ENCODE results near the gene LMF1.
"Not testable (repeated sequence)": the region's sequence is repeated elsewhere in the genome, so short reads cannot be mapped to it uniquely, and the experiment has no call there.

LMF1 gene

DNA sequence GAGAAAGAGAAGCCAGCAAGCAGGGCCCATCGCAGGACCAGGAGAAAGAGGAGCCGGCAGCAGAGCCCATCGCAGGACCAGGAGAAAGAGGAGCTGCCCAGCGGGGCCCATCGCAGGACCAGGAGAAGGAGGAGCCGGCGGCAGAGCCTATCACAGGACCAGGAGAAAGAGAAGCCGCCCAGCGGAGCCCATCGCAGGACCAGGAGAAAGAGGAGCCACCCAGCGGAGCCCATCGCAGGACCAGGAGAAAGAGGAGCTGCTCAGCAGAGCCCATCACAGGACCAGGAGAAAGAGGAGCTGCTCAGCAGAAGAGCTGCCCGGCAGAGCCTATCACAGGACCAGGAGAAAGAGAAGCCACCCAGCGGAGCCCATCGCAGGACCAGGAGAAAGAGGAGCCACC is 88.1 kb downstream of the LMF1 start:
- H3K27ac ChIP-seq (ENCODE audit: low read depth, low read length); H3K4me1 ChIP-seq (ENCODE audit: control insufficient read depth in 5 of 5, insufficient read depth in 5 of 5, low read length in 5 of 5); H3K4me3 ChIP-seq (ENCODE audit: low read depth in 1 of 5, low read length in 5 of 5); H3K9ac ChIP-seq (ENCODE audit: low read length in 5 of 5); H3K27me3 ChIP-seq (ENCODE audit: control insufficient read depth in 5 of 5, insufficient read depth in 4 of 5, low read length in 5 of 5): not testable (repeated sequence)
- peaks cover 8 to 22% (median 16%) of the 10 kb centered on the region in 5 donors for H3K9me3 ChIP-seq (ENCODE audit: control insufficient read depth in 5 of 5, low read length in 5 of 5)
- H3K36me3 ChIP-seq (ENCODE audit: control insufficient read depth in 5 of 5, insufficient read depth in 5 of 5, low read length in 5 of 5), result peaks cover 3 to 29% (median 9%) of the 10 kb centered on the region in 5 donors

DNA sequence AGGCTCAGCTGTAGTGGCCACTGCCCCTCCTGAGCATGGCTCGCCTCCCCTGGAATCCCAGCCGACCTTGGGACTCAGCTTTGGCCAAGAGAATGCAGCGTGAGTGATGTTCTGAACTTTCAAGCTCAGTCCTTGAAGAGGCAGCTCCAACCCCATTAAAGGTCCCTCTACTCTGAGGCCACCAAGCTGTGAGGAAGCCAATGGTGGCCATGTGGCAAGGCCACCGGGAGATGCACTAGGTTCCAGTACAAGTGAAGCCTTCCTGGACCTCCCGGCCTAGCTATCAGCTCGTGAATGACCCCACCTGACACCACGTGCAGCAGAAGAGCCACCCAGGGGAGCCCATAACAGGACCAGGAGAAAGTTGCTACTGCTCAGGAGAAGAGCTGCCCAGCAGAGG is 88.5 kb downstream of the LMF1 start:
- Histone ChIP-seq H3K4me1 (ENCODE audit: control insufficient read depth in 5 of 5, insufficient read depth in 5 of 5, low read length in 5 of 5) (peaks cover 0 to 4% (median 0%) of the 10 kb centered on the region in 5 donors), H3K9me3 (ENCODE audit: control insufficient read depth in 5 of 5, low read length in 5 of 5) (peaks cover 8 to 22% (median 16%) of the 10 kb centered on the region in 5 donors), H3K9ac (ENCODE audit: low read length in 5 of 5) (no peak overlapping the region), H3K27ac (ENCODE audit: low read depth, low read length) (no peak overlapping the region), H3K4me3 (ENCODE audit: low read depth in 1 of 5, low read length in 5 of 5) (no peak overlapping the region), H3K27me3 (ENCODE audit: control insufficient read depth in 5 of 5, insufficient read depth in 4 of 5, low read length in 5 of 5) (no peaks in the 10 kb centered on the region), H3K36me3 (ENCODE audit: control insufficient read depth in 5 of 5, insufficient read depth in 5 of 5, low read length in 5 of 5) (peaks cover 3 to 29% (median 9%) of the 10 kb centered on the region in 5 donors)

- Histone ChIP-seq H3K36me3 (ENCODE audit: control insufficient read depth in 5 of 5, insufficient read depth in 5 of 5, low read length in 5 of 5) (peaks cover 3 to 31% (median 9%) of the 10 kb centered on the region in 5 donors), H3K4me1 (ENCODE audit: control insufficient read depth in 5 of 5, insufficient read depth in 5 of 5, low read length in 5 of 5) (no peaks in the 10 kb centered on the region), H3K27me3 (ENCODE audit: control insufficient read depth in 5 of 5, insufficient read depth in 4 of 5, low read length in 5 of 5) (no peaks in the 10 kb centered on the region), H3K27ac (ENCODE audit: low read depth, low read length) (no peak overlapping the region), H3K4me3 (ENCODE audit: low read depth in 1 of 5, low read length in 5 of 5) (no peak overlapping the region), H3K9me3 (ENCODE audit: control insufficient read depth in 5 of 5, low read length in 5 of 5) (peaks cover 8 to 22% (median 16%) of the 10 kb centered on the region in 5 donors), H3K9ac (ENCODE audit: low read length in 5 of 5) (no peak overlapping the region)
These were observed 89.3 kb downstream of the LMF1 start for GRCh38 chr16:881219-882097.

DNA sequence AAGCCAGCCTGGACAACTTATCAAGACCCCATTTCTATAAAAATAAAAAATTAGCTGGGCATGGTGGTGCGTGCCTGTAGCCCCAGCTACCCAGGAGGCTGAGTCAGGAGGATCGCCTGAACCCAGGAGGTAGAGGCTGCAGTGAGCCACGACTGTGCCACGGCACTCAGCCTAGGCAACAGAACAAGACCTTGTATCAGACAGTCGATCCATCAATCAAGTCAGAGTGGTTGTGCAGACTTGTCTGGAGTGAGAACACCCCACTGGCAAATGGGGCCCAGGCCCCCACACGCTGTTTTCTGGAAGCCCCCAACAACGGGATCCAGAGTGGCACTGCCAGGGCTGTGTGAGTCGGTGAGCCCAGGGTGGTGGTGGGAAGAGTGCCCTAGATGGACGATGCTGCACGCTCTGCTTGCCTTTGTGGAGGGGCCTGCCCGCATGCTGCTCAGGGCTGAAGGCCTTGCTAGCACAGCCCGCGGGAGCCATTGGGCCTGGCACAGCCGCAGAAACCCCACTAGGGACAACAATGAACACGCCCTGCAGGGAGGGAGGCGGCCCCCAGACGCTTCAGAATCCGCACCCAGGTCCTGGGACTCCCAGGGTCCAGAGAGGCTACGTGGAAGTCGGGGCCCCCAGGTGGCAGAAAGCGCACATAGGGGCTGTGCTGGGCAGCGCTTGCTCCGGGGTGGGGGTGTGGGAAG is 90.2 kb downstream of the LMF1 start:
- H3K27me3 ChIP-seq (ENCODE audit: control insufficient read depth in 5 of 5, insufficient read depth in 4 of 5, low read length in 5 of 5), result no peaks in the 10 kb centered on the region
- H3K4me1 ChIP-seq (ENCODE audit: control insufficient read depth in 5 of 5, insufficient read depth in 5 of 5, low read length in 5 of 5), result no peaks in the 10 kb centered on the region
- H3K27ac ChIP-seq (ENCODE audit: low read depth, low read length), result no peak overlapping the region
- H3K4me3 ChIP-seq (ENCODE audit: low read depth in 1 of 5, low read length in 5 of 5), result no peak overlapping the region
- H3K9me3 ChIP-seq (ENCODE audit: control insufficient read depth in 5 of 5, low read length in 5 of 5), result peaks cover 8 to 20% (median 16%) of the 10 kb centered on the region in 5 donors
- H3K36me3 ChIP-seq (ENCODE audit: control insufficient read depth in 5 of 5, insufficient read depth in 5 of 5, low read length in 5 of 5), result peaks cover 9 to 39% (median 15%) of the 10 kb centered on the region in 5 donors
- no peak overlapping the region for H3K9ac ChIP-seq (ENCODE audit: low read length in 5 of 5)

- no peak overlapping the region for H3K9ac ChIP-seq (ENCODE audit: low read length in 5 of 5)
- peaks cover 5 to 16% (median 13%) of the 10 kb centered on the region in 5 donors for H3K9me3 ChIP-seq (ENCODE audit: control insufficient read depth in 5 of 5, low read length in 5 of 5)
- H3K36me3 ChIP-seq (ENCODE audit: control insufficient read depth in 5 of 5, insufficient read depth in 5 of 5, low read length in 5 of 5), result peaks cover 9 to 45% (median 15%) of the 10 kb centered on the region in 5 donors
- H3K27ac ChIP-seq (ENCODE audit: low read depth, low read length), result no peak overlapping the region
- no peaks in the 10 kb centered on the region for H3K4me1 ChIP-seq (ENCODE audit: control insufficient read depth in 5 of 5, insufficient read depth in 5 of 5, low read length in 5 of 5)
- H3K4me3 ChIP-seq (ENCODE audit: low read depth in 1 of 5, low read length in 5 of 5), result no peak overlapping the region
- H3K27me3 ChIP-seq (ENCODE audit: control insufficient read depth in 5 of 5, insufficient read depth in 4 of 5, low read length in 5 of 5), result no peaks in the 10 kb centered on the region
These were observed 90.8 kb downstream of the LMF1 start for GRCh38 chr16:879986-880385.

DNA sequence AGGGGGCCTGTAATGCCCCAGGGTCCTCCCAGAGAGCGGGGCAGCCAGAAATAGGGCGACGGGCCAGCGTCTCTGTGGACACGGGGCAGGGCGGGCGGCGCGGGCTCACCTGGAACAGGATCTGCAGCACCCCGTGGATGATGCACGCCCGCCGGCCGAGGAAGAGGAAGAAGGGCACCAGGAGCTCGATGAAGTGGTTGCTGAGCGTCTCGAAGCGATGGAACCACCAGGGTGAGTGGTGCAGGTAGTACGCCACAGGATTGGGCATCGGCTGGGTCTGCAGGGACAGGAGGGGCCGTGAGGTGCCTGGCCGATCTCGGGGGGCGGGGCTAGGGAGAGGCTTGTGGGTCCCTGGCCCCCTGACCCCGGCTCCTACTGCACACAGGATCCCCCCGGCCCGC is 91.3 kb downstream of the LMF1 start:
- H3K27ac ChIP-seq (ENCODE audit: low read depth, low read length), result no peak overlapping the region
- H3K36me3 ChIP-seq (ENCODE audit: control insufficient read depth in 5 of 5, insufficient read depth in 5 of 5, low read length in 5 of 5), result peaks cover 7 to 46% (median 17%) of the 10 kb centered on the region in 5 donors
- H3K4me3 ChIP-seq (ENCODE audit: low read depth in 1 of 5, low read length in 5 of 5), result no peak overlapping the region
- no peaks in the 10 kb centered on the region for H3K27me3 ChIP-seq (ENCODE audit: control insufficient read depth in 5 of 5, insufficient read depth in 4 of 5, low read length in 5 of 5)
- H3K4me1 ChIP-seq (ENCODE audit: control insufficient read depth in 5 of 5, insufficient read depth in 5 of 5, low read length in 5 of 5), result no peaks in the 10 kb centered on the region
- peaks cover under 1 to 12% (median 7%) of the 10 kb centered on the region in 5 donors for H3K9me3 ChIP-seq (ENCODE audit: control insufficient read depth in 5 of 5, low read length in 5 of 5)
- no peak overlapping the region for H3K9ac ChIP-seq (ENCODE audit: low read length in 5 of 5)

DNA sequence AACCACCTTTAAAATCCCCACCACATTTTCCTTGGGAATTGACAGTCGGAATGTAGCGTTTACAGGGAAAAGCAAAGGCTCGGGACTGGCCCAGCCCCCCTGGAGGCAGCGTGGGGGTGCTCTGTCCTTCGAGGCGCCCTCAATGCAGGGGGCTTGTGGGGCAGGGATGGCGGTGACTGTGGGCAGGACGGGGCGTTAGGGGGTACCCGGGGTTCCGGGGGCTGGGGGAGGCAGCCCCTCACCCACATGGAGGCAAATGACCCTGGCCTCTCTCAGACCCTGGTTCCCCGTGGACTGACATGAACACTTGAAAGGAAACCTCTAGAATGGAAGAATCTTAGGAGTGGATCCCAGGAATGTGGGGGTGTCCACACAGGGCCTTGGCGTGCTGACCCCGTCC is 91.9 kb downstream of the LMF1 start:
- Histone ChIP-seq H3K27ac (ENCODE audit: low read depth, low read length) (no peak overlapping the region), H3K9ac (ENCODE audit: low read length in 5 of 5) (no peak overlapping the region), H3K9me3 (ENCODE audit: control insufficient read depth in 5 of 5, low read length in 5 of 5) (peaks cover 0 to 7% (median 2%) of the 10 kb centered on the region in 5 donors), H3K36me3 (ENCODE audit: control insufficient read depth in 5 of 5, insufficient read depth in 5 of 5, low read length in 5 of 5) (peaks cover 2 to 44% (median 15%) of the 10 kb centered on the region in 5 donors), H3K4me3 (ENCODE audit: low read depth in 1 of 5, low read length in 5 of 5) (no peak overlapping the region), H3K4me1 (ENCODE audit: control insufficient read depth in 5 of 5, insufficient read depth in 5 of 5, low read length in 5 of 5) (no peaks in the 10 kb centered on the region), H3K27me3 (ENCODE audit: control insufficient read depth in 5 of 5, insufficient read depth in 4 of 5, low read length in 5 of 5) (no peaks in the 10 kb centered on the region)

DNA sequence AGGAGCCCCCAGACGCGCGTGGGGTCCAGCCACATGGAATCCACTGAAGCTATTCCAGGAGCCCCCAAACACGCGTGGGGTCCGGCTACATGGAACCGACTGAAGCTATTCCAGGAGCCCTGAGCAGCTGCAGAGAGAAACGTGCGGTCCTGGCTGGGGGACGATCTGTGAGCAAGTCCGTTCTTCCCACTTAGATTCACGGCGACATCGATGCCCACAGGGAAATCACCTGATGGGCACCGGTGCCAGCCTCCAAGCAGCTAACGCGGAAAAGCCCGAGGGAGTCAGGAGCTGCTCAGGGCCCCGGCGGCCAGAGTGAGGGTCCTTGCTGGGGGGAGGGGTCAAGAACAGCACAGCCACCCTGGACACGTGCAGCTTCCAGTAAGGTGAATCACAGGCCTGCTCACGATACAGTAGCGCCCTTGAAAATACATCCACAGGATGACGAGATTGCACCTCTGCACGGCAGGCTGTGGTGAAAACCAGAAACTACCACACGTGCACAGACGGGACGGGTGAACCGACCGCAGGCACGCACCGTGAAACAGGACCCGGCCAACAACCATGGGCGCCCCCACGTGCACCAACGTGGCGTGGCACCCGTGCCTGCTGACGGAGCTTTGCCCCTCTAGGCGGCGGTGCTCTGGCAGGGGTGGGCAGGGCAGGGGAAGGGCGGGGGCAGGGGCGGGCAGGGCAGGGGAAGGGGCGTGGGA is 92.6 kb downstream of the LMF1 start:
- no peaks in the 10 kb centered on the region for H3K27me3 ChIP-seq (ENCODE audit: control insufficient read depth in 5 of 5, insufficient read depth in 4 of 5, low read length in 5 of 5)
- H3K36me3 ChIP-seq (ENCODE audit: control insufficient read depth in 5 of 5, insufficient read depth in 5 of 5, low read length in 5 of 5), result peaks cover 0 to 49% (median 21%) of the 10 kb centered on the region in 5 donors

GRCh38 chr16:877242-878071 is 93.3 kb downstream of the LMF1 start:
- Histone ChIP-seq H3K36me3 (ENCODE audit: control insufficient read depth in 5 of 5, insufficient read depth in 5 of 5, low read length in 5 of 5) (peaks cover 0 to 57% (median 25%) of the 10 kb centered on the region in 5 donors), H3K27me3 (ENCODE audit: control insufficient read depth in 5 of 5, insufficient read depth in 4 of 5, low read length in 5 of 5) (no peaks in the 10 kb centered on the region), H3K27ac (ENCODE audit: low read depth, low read length) (no peak overlapping the region), H3K4me1 (ENCODE audit: control insufficient read depth in 5 of 5, insufficient read depth in 5 of 5, low read length in 5 of 5) (no peaks in the 10 kb centered on the region), H3K9ac (ENCODE audit: low read length in 5 of 5) (no peak overlapping the region), H3K9me3 (ENCODE audit: control insufficient read depth in 5 of 5, low read length in 5 of 5) (no peaks in the 10 kb centered on the region), H3K4me3 (ENCODE audit: low read depth in 1 of 5, low read length in 5 of 5) (no peak overlapping the region)

More for the DNA sequence above, 92.6 kb downstream of the LMF1 start:
- H3K9me3 ChIP-seq (ENCODE audit: control insufficient read depth in 5 of 5, low read length in 5 of 5), result peaks cover 0 to 2% (median 0%) of the 10 kb centered on the region in 5 donors
- no peaks in the 10 kb centered on the region for H3K4me1 ChIP-seq (ENCODE audit: control insufficient read depth in 5 of 5, insufficient read depth in 5 of 5, low read length in 5 of 5)
- H3K9ac ChIP-seq (ENCODE audit: low read length in 5 of 5), result no peak overlapping the region
- H3K27ac ChIP-seq (ENCODE audit: low read depth, low read length), result no peak overlapping the region
- no peak overlapping the region for H3K4me3 ChIP-seq (ENCODE audit: low read depth in 1 of 5, low read length in 5 of 5)

Data from subcutaneous abdominal adipose tissue (tissue), 5 donors.